Activated CD8-positive, alpha-beta T cell treated with anti-CD3 and anti-CD28 coated beads for 36 hours (primary cell): ENCODE measurements around the gene OVCA2. TPM values are rescaled to one million over a fixed set of nuclear protein-coding genes. Genes with fewer than 3 reads are reported as not detected.

ENCODE experiments used
- ATAC-seq: fragments of 200-7000 bp; cut with Tn5 transposase; one replicate; pipeline ENCODE4 v1.10.0; 2021; ENCODE audit warnings: mild to moderate bottlenecking, moderate library complexity
- CTCF ChIA-PET: fragments of 350-600 bp; sonication (Branson Sonifier 250); formaldehyde crosslinking; loops from one replicate; lab custom pipeline; 2021; ENCODE audit warnings: antibody characterized with exemption; lab: Charles Lee
- POLR2A ChIA-PET: fragments of 350-600 bp; sonication (Branson Sonifier 250); formaldehyde crosslinking; loops from one replicate; lab custom pipeline; 2021; ENCODE audit warnings: antibody characterized with exemption; lab: Charles Lee
- DNase-seq: peaks from one replicate; pipeline ENCODE4 v3.0.0-alpha.2; 2020
- H3K27ac Mint-ChIP-seq: one replicate; pipeline ENCODE4 v1.8.0; 2021; ENCODE audit warnings: mild to moderate bottlenecking, mixed read lengths
- H3K27me3 Mint-ChIP-seq: one replicate; pipeline ENCODE4 v1.8.0; 2021; ENCODE audit warnings: mixed read lengths
- H3K36me3 Mint-ChIP-seq: one replicate; pipeline ENCODE4 v1.8.0; 2021; ENCODE audit warnings: low read depth, mixed read lengths
- H3K4me1 Mint-ChIP-seq: one replicate; pipeline ENCODE4 v1.8.0; 2021; ENCODE audit warnings: low read depth, mixed read lengths
- H3K4me3 Mint-ChIP-seq: one replicate; pipeline ENCODE4 v1.8.0; 2021; ENCODE audit warnings: mild to moderate bottlenecking, moderate library complexity, mixed read lengths
- H3K9me3 Mint-ChIP-seq: one replicate; pipeline ENCODE4 v1.8.0; 2021; ENCODE audit warnings: mixed read lengths
- intact Hi-C: fragments of 100-400 bp; cut with micrococcal nuclease; formaldehyde crosslinking; loops from one replicate; pipeline ENCODE4 v1.10.0; 2022
- total RNA-seq, 2 experiments: library from RNA; stranded (reverse); gene quantifications; one replicate each; pipeline ENCODE4 v1.2.3, GENCODE V29; 2021
- TF ChIP-seq, protein P1 (sequence below): fragments of 200-600 bp; IDR thresholded peaks from one replicate; pipeline ENCODE4 v1.8.0; 2022; ENCODE audit warnings: antibody characterized with exemption, mild to moderate bottlenecking

The OVCA2 gene
- total RNA-seq, 2 experiments from 2014 or later = 28.0 to 28.5 TPM

DNA sequence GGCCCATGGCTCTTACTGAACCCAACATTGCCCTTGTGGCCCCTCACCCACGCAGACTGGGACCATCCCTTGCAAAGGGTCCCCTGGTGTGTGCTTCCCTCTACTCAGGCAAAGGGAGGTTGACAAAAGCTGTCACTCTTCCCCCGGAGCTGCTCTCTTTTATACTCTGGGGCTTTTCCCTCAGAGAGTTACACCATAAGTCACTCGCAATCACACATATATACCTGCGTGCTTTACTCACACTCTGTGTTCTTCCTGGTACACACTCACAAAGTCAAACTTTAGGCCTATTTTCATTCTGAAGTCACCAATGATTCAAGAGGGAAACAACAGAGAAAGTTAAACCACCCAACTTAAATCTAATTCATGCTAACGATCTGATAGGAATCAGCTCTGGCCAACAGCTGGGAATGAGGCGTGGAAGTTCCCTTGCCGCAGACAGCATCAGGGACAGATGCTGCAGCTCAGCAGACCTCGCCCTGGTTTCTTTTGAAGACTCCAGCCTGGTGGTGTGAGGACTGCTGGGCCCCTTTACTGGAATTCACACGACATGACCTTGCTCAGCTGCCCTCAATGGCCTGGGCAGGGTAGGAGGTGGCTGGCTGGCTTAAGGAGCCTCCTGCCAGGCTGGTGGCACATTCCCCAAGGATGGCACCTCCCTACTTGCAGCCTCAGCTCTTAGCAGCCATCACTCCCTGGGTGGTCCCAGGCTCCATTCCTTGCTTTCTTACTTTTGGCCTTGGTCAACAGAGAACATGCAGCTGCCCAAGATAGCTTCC is 40.4 kb downstream of the OVCA2 start:
- H3K9me3 Mint-ChIP-seq = no peaks in the 10 kb centered on the region
- ChIA-PET CTCF (interaction anchor here (0.7 to 1.8 kb wide), 8 partner anchors 12 to 300 kb away, joined by 3 to 4 read pairs (median 3); no protein-coding TSS in a partner anchor), POLR2A (interaction anchor here (0.8 to 1.4 kb wide), 2 partner anchors 11 to 17 kb away, joined by 3 to 4 read pairs; no protein-coding TSS in a partner anchor)
- peak overlapping the region; percentile 47 for H3K27ac Mint-ChIP-seq
- peak; percentile 32 for ATAC-seq
- intact Hi-C loops = no loop called here
- TF ChIP-seq, protein P1, sequence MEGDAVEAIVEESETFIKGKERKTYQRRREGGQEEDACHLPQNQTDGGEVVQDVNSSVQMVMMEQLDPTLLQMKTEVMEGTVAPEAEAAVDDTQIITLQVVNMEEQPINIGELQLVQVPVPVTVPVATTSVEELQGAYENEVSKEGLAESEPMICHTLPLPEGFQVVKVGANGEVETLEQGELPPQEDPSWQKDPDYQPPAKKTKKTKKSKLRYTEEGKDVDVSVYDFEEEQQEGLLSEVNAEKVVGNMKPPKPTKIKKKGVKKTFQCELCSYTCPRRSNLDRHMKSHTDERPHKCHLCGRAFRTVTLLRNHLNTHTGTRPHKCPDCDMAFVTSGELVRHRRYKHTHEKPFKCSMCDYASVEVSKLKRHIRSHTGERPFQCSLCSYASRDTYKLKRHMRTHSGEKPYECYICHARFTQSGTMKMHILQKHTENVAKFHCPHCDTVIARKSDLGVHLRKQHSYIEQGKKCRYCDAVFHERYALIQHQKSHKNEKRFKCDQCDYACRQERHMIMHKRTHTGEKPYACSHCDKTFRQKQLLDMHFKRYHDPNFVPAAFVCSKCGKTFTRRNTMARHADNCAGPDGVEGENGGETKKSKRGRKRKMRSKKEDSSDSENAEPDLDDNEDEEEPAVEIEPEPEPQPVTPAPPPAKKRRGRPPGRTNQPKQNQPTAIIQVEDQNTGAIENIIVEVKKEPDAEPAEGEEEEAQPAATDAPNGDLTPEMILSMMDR = no peak
- no peak for DNase-seq
- peak overlapping the region; percentile 0 for H3K4me3 Mint-ChIP-seq
- peaks cover 68% of the 10 kb centered on the region for H3K36me3 Mint-ChIP-seq
- H3K4me1 Mint-ChIP-seq = peaks cover 39% of the 10 kb centered on the region
- no peaks in the 10 kb centered on the region for H3K27me3 Mint-ChIP-seq

DNA sequence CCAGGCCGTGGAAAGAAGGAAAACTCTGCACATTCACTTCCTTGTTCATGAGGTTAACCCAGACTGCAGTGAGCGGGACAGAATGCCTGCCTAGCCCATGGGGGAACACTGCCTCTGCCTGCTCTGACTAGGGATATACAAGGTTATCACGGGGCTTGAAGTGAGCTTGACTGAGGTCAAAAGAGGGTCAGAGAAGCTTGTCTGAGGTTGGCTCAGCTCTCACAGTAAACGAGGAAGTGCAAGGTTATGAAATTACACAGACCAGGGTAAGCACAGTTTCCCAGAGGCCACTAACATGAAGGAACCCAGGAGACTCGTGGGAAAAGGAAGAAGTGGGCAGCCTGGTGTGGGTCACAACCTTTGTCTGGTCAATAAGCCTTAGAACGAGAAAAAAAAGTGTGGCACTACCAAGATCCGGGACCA is 41.8 kb downstream of the OVCA2 start:
- intact Hi-C loops = no loop called here

DNA sequence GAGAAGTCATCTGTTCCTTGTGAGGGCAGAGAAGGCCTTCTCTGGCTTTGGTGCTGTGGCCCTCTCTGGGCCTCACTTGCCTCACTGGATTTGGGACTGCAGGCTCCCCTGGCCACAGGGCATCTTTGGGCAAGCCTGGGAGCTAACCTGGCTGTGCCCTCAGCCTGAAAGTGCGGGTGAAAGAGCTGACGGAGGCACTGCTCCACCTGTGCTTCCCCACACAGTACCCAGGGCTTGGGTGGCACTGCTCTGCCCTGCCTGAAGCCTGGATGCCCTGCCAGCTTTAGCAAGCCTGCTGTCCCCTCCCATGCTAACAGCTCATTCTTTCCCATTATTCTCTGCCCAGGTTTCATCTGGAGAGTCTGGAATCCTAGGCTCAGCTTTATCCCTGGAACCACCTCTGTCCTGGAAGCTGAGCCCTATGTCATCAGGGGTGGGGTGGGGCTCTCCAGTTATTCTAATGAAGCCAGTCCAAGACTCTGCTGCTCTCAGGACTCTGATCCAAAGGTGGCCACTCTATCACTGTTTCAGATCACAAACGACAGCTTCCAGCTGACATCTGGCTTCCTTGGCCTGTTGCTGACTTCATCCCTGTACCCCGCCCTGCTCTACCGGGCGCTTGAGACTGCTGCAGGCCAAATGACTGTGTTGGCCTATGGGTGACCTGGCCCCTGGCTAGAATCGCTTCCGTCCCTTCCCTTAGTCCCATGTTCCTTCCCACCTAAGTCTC is 42.4 kb downstream of the OVCA2 start:
- H3K27ac Mint-ChIP-seq = no peak overlapping the region
- no peaks in the 10 kb centered on the region for H3K27me3 Mint-ChIP-seq
- peaks cover 65% of the 10 kb centered on the region for H3K36me3 Mint-ChIP-seq
- TF ChIP-seq, protein P1 = no peak
- peaks cover 59% of the 10 kb centered on the region for H3K4me1 Mint-ChIP-seq
- no peak overlapping the region for H3K4me3 Mint-ChIP-seq
- no peaks in the 10 kb centered on the region for H3K9me3 Mint-ChIP-seq
- ChIA-PET CTCF (interaction anchor here (1.0 to 1.9 kb wide), 4 partner anchors 9 to 169 kb away, joined by 3 to 8 read pairs (median 4); partner anchors contain the start of gene HIC1), POLR2A (interaction anchor here (0.7 kb wide), 1 partner anchor 9 kb away, joined by 3 read pairs; no protein-coding TSS in a partner anchor)
- ATAC-seq = no peak
- intact Hi-C loops = no loop called here
- no peak for DNase-seq

More for the DNA sequence above, 41.8 kb downstream of the OVCA2 start:
- TF ChIP-seq, protein P1 = no peak
- no peak for ATAC-seq
- CTCF ChIA-PET = interaction anchor here (1.0 to 1.9 kb wide), 7 partner anchors 9 to 299 kb away, joined by 3 to 8 read pairs (median 4); partner anchors contain the start of gene HIC1
- no peak for DNase-seq
- Mint-ChIP-seq H3K27me3 (no peaks in the 10 kb centered on the region), H3K27ac (peak overlapping the region; percentile 48), H3K36me3 (peaks cover 68% of the 10 kb centered on the region), H3K4me1 (peaks cover 53% of the 10 kb centered on the region), H3K9me3 (no peaks in the 10 kb centered on the region), H3K4me3 (no peak overlapping the region)
- POLR2A ChIA-PET = no interaction called here

DNA sequence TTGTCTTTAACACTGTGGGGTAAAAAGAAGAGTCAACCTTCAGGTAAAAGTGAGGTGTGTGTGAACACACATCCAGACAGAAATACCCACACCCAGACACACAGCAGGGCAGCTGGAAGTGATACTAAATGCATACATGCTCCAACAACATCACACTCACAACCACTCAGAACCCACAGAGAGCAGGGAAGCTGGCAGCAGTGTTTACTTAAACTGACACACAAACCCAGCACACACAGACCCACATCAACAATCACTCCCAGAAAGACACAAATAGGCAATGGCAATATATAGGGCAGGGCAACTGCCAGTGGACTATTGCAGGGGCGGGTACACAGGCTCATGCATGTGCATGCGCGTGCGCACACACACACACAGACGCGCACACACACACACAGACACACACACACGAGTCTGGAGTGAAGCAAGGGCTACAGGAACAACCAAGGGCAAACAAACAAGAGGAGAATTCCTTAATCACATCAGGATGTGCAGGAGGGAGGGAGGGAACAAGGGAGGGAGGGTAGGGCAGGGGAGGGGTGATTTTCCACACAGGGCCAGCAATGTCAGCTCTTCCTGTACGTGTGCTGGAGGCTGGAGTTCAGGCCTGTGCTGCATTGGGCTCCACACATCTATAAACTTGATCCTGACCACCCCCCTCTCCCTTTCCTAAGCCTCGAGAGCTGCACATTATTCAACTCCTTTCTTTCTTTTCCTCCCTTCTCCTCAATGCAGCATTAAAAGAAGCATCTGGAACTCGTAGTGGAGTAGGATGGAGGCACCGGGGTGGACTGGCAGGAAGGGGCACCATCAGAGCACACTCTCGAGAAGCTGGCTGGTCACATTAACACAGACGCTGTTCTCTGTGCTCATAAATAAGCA is 43.2 kb downstream of the OVCA2 start:
- H3K36me3 Mint-ChIP-seq = peaks cover 63% of the 10 kb centered on the region
- peaks cover 67% of the 10 kb centered on the region for H3K4me1 Mint-ChIP-seq
- ATAC-seq (no peak), DNase-seq (no peak)
- CTCF ChIA-PET = interaction anchor here (1.1 to 6.8 kb wide), 5 partner anchors 10 to 30 kb away, joined by 3 to 74 read pairs (median 5); partner anchors contain the start of gene HIC1
- peak overlapping the region; percentile 6 for H3K27ac Mint-ChIP-seq
- no peak overlapping the region for H3K4me3 Mint-ChIP-seq
- H3K9me3 Mint-ChIP-seq = no peaks in the 10 kb centered on the region
- intact Hi-C loops = loop anchor here (5.0 kb wide), 1 partner anchor 182 kb away; no protein-coding TSS in a partner anchor
- no peaks in the 10 kb centered on the region for H3K27me3 Mint-ChIP-seq
- POLR2A ChIA-PET = interaction anchor here (0.7 to 1.2 kb wide), 5 partner anchors 9 to 218 kb away, joined by 3 to 4 read pairs (median 3); no protein-coding TSS in a partner anchor
- TF ChIP-seq, protein P1 = no peak
